OCI-LY1 (cell line): ENCODE results near the gene NCAM1.
"Not testable (repeated sequence)": the region's sequence is repeated elsewhere in the genome, so short reads cannot be mapped to it uniquely, and the experiment has no call there.

Experiments
- H2AFZ ChIP-seq: fragments of 200-600 bp; sonication (generic), shearing (Covaris generic); 2 replicates; pipeline ENCODE4 v1.6.0; 2014; ENCODE audit warnings: antibody characterized with exemption, mild to moderate bottlenecking, low read length
- H3F3A ChIP-seq: fragments of 200-600 bp; sonication (generic), shearing (Covaris generic); 2 replicates; pipeline ENCODE4 v1.6.0; 2014; ENCODE audit warnings: mild to moderate bottlenecking, antibody characterized with exemption, low read length, moderate library complexity; ENCODE audit not compliant: insufficient read depth
- H3K27ac ChIP-seq: fragments of 200-600 bp; sonication (generic); 2 replicates; pipeline ENCODE4 v1.5.1; 2014; ENCODE audit warnings: low read length, mixed run types, mild to moderate bottlenecking, low read depth; ENCODE audit not compliant: poor library complexity, severe bottlenecking
- H3K27me3 ChIP-seq: fragments of 200-600 bp; sonication (generic); 2 replicates; pipeline ENCODE4 v1.6.0; 2014; ENCODE audit warnings: antibody characterized with exemption, mild to moderate bottlenecking, low read length, moderate library complexity; ENCODE audit not compliant: insufficient read depth
- H3K36me3 ChIP-seq: fragments of 200-600 bp; sonication (generic); 2 replicates; pipeline ENCODE4 v1.6.1; 2014; ENCODE audit warnings: mild to moderate bottlenecking, antibody characterized with exemption, low read length, moderate library complexity, mixed read lengths; ENCODE audit not compliant: insufficient read depth
- H3K4me1 ChIP-seq: fragments of 200-600 bp; sonication (generic); 2 replicates; pipeline ENCODE4 v1.5.1; 2014; ENCODE audit warnings: mild to moderate bottlenecking, low read length, moderate library complexity; ENCODE audit not compliant: insufficient read depth, severe bottlenecking
- H3K4me2 ChIP-seq: fragments of 200-600 bp; sonication (generic), shearing (Covaris generic); 2 replicates; pipeline ENCODE4 v1.6.1; 2014; ENCODE audit warnings: low read length
- H3K4me3 ChIP-seq: fragments of 200-600 bp; sonication (generic); 2 replicates; pipeline ENCODE4 v1.5.1; 2014; ENCODE audit warnings: low read length, low read depth, mild to moderate bottlenecking, mixed read lengths; ENCODE audit not compliant: poor library complexity, severe bottlenecking
- H3K79me2 ChIP-seq: fragments of 200-600 bp; shearing (Covaris generic); 2 replicates; pipeline ENCODE4 v1.6.1; 2016; ENCODE audit warnings: mixed run types, low read length, mixed read lengths; ENCODE audit not compliant: insufficient read depth
- H3K9ac ChIP-seq: fragments of 200-600 bp; sonication (generic), shearing (Covaris generic); 2 replicates; pipeline ENCODE4 v1.6.1; 2014; ENCODE audit warnings: mild to moderate bottlenecking, low read length, mixed read lengths
- H3K9me2 ChIP-seq: fragments of 200-600 bp; sonication (generic), shearing (Covaris generic); 2 replicates; pipeline ENCODE4 v1.6.1; 2014; ENCODE audit warnings: low read depth, mild to moderate bottlenecking, low read length, mixed read lengths
- H3K9me3 ChIP-seq: fragments of 200-600 bp; shearing (Covaris generic); 2 replicates; pipeline ENCODE4 v1.6.1; 2014; ENCODE audit warnings: low read length, mixed read lengths
- H4K20me1 ChIP-seq: fragments of 200-600 bp; sonication (generic), shearing (Covaris generic); 2 replicates; pipeline ENCODE4 v1.6.0; 2016; ENCODE audit warnings: mild to moderate bottlenecking, low read length; ENCODE audit not compliant: insufficient read depth
- EZH2 ChIP-seq: fragments of 200-600 bp; sonication (generic), shearing (Covaris generic); IDR thresholded peaks from 2 replicates; pipeline ENCODE4 v1.8.0; 2017; ENCODE audit warnings: borderline replicate concordance, mixed run types, mild to moderate bottlenecking, antibody characterized with exemption, low read length, moderate library complexity, mixed read lengths
- TF ChIP-seq, protein P1 (sequence below): fragments of 200-600 bp; sonication (generic), shearing (Covaris generic); IDR thresholded peaks from 2 replicates; pipeline ENCODE4 v1.5.1; 2017; ENCODE audit warnings: mild to moderate bottlenecking, antibody characterized with exemption, low read length, moderate library complexity, mixed read lengths

The NCAM1 gene

DNA sequence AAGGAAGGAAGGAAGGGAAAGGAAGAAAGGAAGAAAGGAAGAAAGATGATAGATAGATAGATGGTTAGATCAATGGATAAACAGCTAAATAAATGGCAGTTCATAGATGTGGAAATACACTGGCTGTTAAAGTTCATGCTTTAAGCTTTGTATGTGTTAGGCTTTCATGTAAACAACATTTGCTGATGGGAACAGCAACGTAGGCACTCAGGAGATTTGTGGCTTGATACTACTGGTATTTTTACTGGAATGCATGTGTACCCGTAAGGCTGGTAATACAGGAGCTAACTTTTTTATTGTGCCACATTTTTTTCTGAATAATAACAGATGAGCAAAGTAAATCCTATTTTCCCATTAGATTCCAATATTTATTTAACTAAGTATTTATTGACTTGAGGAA is 85.6 kb downstream of the NCAM1 start:
- Histone ChIP-seq H3K4me2 (no peak overlapping the region), H2AFZ (no peak overlapping the region)

DNA sequence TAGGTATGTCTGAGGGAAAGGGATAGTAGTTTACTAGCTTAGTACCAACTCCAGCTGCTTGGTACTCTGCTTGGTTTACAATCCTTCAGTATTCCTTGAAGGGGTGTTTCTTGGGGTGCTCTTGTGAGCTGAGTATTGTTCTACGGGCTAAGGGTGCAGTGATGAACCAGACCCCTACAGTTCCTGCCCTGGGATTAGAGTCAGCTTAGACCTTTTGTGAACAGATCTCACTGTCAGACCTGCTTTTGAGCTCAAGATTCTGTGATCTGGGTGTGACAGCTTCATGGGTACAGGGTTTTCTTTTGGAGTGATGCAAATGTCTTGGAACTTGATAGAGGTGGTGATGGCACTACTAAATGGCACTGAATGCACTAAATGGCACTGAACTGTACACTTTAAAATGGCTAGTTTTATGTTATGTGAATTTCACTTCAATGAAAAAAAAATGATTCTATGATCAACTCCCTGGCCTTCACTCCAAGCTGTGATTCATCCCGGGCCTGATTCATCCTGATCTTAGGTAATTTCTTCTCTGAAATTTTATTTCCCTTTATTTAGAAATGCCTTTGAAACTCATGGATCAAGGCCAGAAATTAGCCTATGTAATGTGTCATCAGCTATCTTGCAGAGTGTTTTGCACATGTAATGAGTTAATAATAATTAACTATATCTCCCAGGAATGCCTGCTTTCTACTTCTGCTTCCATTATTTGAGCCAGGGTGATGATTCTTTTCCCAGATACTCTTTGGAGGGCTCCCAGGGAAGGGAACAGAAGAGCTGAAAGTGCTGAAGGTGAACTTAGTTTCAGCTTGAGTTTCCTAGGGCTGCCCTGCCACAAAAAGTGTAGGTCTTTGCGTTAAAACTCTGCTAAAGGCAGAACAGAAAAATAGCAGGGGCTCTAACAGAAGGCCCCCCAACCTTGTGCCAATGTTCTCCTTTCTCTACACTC is 87.9 kb downstream of the NCAM1 start:
- no peak overlapping the region for H3K4me3 ChIP-seq
- TF ChIP-seq, protein P1, sequence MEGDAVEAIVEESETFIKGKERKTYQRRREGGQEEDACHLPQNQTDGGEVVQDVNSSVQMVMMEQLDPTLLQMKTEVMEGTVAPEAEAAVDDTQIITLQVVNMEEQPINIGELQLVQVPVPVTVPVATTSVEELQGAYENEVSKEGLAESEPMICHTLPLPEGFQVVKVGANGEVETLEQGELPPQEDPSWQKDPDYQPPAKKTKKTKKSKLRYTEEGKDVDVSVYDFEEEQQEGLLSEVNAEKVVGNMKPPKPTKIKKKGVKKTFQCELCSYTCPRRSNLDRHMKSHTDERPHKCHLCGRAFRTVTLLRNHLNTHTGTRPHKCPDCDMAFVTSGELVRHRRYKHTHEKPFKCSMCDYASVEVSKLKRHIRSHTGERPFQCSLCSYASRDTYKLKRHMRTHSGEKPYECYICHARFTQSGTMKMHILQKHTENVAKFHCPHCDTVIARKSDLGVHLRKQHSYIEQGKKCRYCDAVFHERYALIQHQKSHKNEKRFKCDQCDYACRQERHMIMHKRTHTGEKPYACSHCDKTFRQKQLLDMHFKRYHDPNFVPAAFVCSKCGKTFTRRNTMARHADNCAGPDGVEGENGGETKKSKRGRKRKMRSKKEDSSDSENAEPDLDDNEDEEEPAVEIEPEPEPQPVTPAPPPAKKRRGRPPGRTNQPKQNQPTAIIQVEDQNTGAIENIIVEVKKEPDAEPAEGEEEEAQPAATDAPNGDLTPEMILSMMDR, result no peak
- no peak for TF ChIP-seq EZH2
- no peaks in the 10 kb centered on the region for H3K79me2 ChIP-seq
- H3K4me2 ChIP-seq, result no peak overlapping the region
- H2AFZ ChIP-seq, result no peak overlapping the region
- no peaks in the 10 kb centered on the region for H3K9me3 ChIP-seq
- no peaks in the 10 kb centered on the region for H3K36me3 ChIP-seq
- no peaks in the 10 kb centered on the region for H3F3A ChIP-seq
- no peak overlapping the region for H3K9ac ChIP-seq
- no peak overlapping the region for H3K27ac ChIP-seq
- H4K20me1 ChIP-seq, result no peaks in the 10 kb centered on the region
- H3K4me1 ChIP-seq, result no peaks in the 10 kb centered on the region
- H3K27me3 ChIP-seq, result no peaks in the 10 kb centered on the region
- H3K9me2 ChIP-seq, result no peaks in the 10 kb centered on the region

More for the DNA sequence above, 85.6 kb downstream of the NCAM1 start:
- H3K27ac ChIP-seq, result no peak overlapping the region
- H3K9me2 ChIP-seq, result no peaks in the 10 kb centered on the region
- no peak overlapping the region for H3K9ac ChIP-seq
- no peak overlapping the region for H3K4me3 ChIP-seq
- TF ChIP-seq, protein P1, result no peak
- TF ChIP-seq EZH2, result no peak
- no peaks in the 10 kb centered on the region for H3K36me3 ChIP-seq
- no peaks in the 10 kb centered on the region for H3K79me2 ChIP-seq
- no peaks in the 10 kb centered on the region for H3K9me3 ChIP-seq
- no peaks in the 10 kb centered on the region for H3K4me1 ChIP-seq
- H4K20me1 ChIP-seq, result no peaks in the 10 kb centered on the region
- H3F3A ChIP-seq, result no peaks in the 10 kb centered on the region
- H3K27me3 ChIP-seq, result no peaks in the 10 kb centered on the region

DNA sequence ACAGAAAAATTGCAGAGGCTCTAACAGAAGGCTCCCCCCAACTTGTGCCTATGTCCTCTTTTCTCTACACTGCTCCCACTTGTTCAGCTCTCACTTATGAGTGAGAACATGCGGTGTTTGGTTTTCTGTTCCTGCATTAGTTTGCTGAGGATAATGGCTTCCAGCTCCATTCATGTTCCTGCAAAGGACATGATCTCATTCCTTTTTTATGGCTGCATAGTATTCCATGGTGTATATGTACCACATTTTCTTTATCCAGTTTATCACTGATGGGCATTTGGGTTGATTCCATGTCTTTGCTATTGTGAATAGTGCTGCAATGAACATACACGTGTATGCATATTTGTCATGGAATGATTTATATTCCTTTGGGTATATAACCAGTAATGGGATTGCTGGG is 91.8 kb downstream of the NCAM1 start:
- not testable (repeated sequence) for H2AFZ ChIP-seq, H3F3A ChIP-seq, H3K9me3 ChIP-seq, H3K9ac ChIP-seq, H3K4me3 ChIP-seq, H3K36me3 ChIP-seq, H3K4me2 ChIP-seq, H3K79me2 ChIP-seq, H3K4me1 ChIP-seq, H4K20me1 ChIP-seq, H3K27ac ChIP-seq, H3K27me3 ChIP-seq, H3K9me2 ChIP-seq

DNA sequence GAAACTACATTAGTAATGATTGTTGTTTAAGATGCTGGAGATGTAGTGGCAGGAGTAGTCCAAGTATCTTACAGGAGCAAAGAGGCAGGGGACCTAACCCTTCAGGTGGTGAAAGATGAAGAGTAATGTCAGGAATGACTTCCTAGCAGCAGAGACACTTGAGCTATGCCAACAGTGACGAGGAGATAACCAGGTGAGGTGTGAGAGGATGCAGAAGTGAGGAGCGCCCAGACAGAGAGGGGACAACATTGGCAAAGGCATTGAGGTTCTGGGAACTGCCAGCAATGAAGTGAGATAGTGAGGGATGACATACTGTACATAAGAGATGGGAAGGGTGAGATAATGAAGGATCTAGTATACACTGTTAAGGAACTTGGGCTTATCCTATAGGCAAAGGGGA is 95.8 kb downstream of the NCAM1 start:
- H3K9ac ChIP-seq, result no peak overlapping the region
- no peak overlapping the region for H3K4me3 ChIP-seq
- H3K4me2 ChIP-seq, result no peak overlapping the region
- no peaks in the 10 kb centered on the region for H3K79me2 ChIP-seq
- no peak overlapping the region for H3K27ac ChIP-seq
- H3K36me3 ChIP-seq, result no peaks in the 10 kb centered on the region
- no peaks in the 10 kb centered on the region for H4K20me1 ChIP-seq
- no peak for TF ChIP-seq EZH2
- no peaks in the 10 kb centered on the region for H3K27me3 ChIP-seq
- no peak overlapping the region for H2AFZ ChIP-seq
- no peaks in the 10 kb centered on the region for H3K9me2 ChIP-seq
- H3K9me3 ChIP-seq, result no peaks in the 10 kb centered on the region
- H3K4me1 ChIP-seq, result no peaks in the 10 kb centered on the region
- H3F3A ChIP-seq, result no peaks in the 10 kb centered on the region
